Effector memory CD4-positive, alpha-beta T cell (primary cell): Measurements from ENCODE around the gene NRP2.

Source experiments
- DNase-seq, 3 donors: peaks; one replicate each; pipeline ENCODE4 v3.0.0-alpha.2; 2020
- H3K27ac ChIP-seq: 2 replicates; pipeline ENCODE4 v1.7.0; 2013; ENCODE audit warnings: mild to moderate bottlenecking, low read length, moderate library complexity; ENCODE audit not compliant: insufficient read depth, poor library complexity, severe bottlenecking
- H3K27me3 ChIP-seq: replicated peaks from 2 replicates; pipeline ENCODE4 v1.7.0; 2013; ENCODE audit warnings: mild to moderate bottlenecking, low read length; ENCODE audit not compliant: insufficient read depth, control insufficient read depth, poor library complexity, severe bottlenecking
- H3K36me3 ChIP-seq: 2 replicates; pipeline ENCODE4 v1.7.0; 2013; ENCODE audit warnings: mild to moderate bottlenecking, low read length, moderate library complexity; ENCODE audit not compliant: control insufficient read depth, insufficient read depth
- H3K4me1 ChIP-seq: 2 replicates; pipeline ENCODE4 v1.7.0; 2013; ENCODE audit warnings: low read length, mild to moderate bottlenecking; ENCODE audit not compliant: control insufficient read depth, insufficient read depth, poor library complexity, severe bottlenecking
- H3K4me3 ChIP-seq: 2 replicates; pipeline ENCODE4 v1.7.0; 2013; ENCODE audit warnings: low read length, low read depth, mild to moderate bottlenecking; ENCODE audit not compliant: insufficient read depth, poor library complexity, severe bottlenecking
- H3K9me3 ChIP-seq: 2 replicates; pipeline ENCODE4 v1.7.0; 2013; ENCODE audit warnings: mild to moderate bottlenecking, low read length, moderate library complexity; ENCODE audit not compliant: control insufficient read depth

NRP2 gene

DNA sequence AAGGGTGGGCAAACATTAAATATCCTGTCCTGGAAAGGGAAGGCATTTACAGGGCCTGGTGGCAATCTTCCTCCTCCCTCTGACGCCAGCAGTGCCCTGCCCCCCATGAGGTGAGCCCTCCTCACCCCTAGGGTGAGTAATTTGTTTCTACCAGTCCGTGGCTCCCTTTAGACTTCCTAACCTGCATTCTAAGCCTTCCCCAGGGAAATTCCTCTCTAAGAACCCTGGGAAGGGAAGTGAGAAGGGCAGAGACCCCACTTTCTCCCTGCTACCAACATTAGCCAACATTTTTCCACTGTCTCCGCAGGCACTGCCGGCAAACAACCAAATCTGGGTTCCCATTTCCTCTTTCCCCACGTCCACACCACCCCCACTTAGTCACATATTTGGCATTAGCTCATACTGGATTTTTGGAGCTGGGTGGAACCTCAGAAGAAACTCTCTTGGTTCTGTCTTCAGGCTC lies 69.3 kb downstream of the NRP2 start:
- Histone ChIP-seq H3K9me3 (no peaks in the 10 kb centered on the region), H3K36me3 (no peaks in the 10 kb centered on the region), H3K4me1 (no peaks in the 10 kb centered on the region), H3K4me3 (no peak overlapping the region), H3K27ac (no peak overlapping the region), H3K27me3 (no peaks in the 10 kb centered on the region)
- no peak for DNase-seq

DNA sequence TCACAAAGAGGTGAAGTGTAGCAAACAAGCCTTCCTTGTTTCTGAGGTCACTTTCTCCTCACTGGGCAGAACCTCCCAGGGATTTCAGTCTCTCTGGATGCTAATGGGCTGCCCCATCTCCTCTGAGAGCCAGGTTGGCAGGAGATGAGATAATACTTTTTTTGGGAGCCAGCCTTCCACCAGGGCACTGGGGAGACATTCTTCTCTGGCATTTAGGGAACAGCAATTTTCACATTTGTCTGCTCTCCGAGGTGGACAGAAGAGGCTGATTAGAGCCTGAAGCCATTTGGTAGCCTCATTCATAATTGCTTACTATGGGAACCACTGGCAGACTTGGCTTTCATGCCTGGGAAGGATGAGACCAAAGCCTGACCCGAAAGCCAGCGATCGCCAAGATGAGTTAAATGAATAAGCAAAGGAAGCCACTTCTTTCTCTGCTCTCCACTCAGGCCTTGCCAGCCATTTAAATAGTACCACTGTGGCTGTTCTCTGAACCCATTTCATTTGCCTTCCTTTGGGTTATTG lies 70.1 kb downstream of the NRP2 start:
- no peaks in the 10 kb centered on the region for H3K9me3 ChIP-seq

DNA sequence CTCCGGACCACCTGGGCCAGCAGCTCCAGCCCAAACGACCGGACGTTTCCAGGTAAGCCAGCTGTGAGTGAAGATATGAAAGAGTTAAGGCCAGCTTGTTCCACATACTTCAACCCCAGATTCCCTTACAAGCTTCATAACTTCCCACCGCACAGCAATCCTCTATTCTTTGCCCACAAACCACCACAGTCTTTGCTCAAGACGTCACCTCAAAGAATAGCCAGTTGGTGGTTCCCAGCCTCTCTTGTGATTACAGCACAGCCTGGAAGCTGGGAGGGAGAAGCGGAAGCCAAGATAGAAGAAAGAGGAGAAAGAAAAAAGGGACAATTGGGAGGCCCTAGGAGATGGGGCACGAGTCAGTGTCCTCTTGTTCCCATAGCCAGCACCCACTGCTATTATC lies 70.6 kb downstream of the NRP2 start:
- DNase-seq = no peak
- Histone ChIP-seq H3K9me3 (no peaks in the 10 kb centered on the region), H3K4me1 (no peaks in the 10 kb centered on the region), H3K27ac (no peak overlapping the region), H3K36me3 (no peaks in the 10 kb centered on the region), H3K27me3 (no peaks in the 10 kb centered on the region), H3K4me3 (no peak overlapping the region)

More for the DNA sequence above, 70.1 kb downstream of the NRP2 start:
- Histone ChIP-seq H3K4me1 (no peaks in the 10 kb centered on the region), H3K27me3 (no peaks in the 10 kb centered on the region), H3K27ac (no peak overlapping the region), H3K4me3 (no peak overlapping the region), H3K36me3 (no peaks in the 10 kb centered on the region)
- no peak for DNase-seq

DNA sequence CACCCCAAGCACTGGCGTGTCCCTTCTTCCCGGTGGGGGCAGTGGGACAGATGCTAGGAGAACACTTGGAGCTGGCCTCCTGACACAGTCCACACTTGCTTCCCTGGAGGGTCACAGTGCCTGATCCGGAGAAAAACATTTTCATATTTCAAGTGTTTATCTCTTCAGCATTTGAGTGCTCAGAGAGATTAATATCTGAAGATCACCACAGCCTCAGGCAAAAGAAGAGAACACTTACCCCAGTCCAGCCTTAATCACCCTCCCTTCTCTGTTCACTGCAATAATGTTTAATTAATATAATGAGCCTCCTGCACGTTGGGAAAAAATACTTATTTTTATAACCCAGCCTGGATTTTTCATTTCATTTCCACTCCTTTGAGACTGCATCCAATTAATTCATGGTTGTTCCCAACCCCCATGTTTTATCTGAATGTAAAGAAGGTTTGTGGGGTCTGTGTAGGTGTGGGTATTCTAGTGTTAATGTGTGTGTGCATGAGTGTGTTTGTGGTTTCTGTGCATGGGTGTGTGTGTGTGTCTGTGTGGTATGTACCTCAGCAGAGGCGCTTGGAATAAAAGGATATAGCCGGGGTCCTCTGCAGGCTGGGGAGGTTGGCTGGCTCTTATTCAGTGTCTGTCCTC lies 72.1 kb downstream of the NRP2 start:
- Histone ChIP-seq H3K4me3 (no peak overlapping the region), H3K9me3 (no peaks in the 10 kb centered on the region), H3K27ac (no peak overlapping the region), H3K4me1 (no peaks in the 10 kb centered on the region), H3K27me3 (no peaks in the 10 kb centered on the region), H3K36me3 (no peaks in the 10 kb centered on the region)
- DNase-seq = no peak

DNA sequence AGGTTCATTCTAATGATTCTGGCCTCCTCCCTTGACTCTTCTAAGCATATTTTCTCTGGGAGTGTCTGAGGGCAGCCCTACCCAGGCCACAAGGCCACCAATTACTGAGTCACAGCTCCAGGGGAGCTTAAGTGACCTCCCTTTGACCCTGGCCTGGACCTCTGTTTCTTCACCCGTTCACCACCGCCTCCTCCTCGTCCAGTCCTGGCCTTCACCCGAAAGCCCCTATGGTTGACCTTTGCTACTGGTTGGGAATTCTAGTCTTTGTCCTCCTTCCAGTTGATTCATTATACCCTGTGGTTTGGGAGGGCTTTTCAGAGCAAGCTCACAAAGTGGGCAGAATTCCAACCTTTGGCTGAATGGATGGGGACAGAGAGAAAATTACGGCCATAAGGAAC lies 72.6 kb downstream of the NRP2 start:
- H3K27me3 ChIP-seq = no peaks in the 10 kb centered on the region
- no peak for DNase-seq
- no peaks in the 10 kb centered on the region for H3K36me3 ChIP-seq
- H3K9me3 ChIP-seq = no peaks in the 10 kb centered on the region
- no peak overlapping the region for H3K27ac ChIP-seq
- no peaks in the 10 kb centered on the region for H3K4me1 ChIP-seq
- H3K4me3 ChIP-seq = no peak overlapping the region

DNA sequence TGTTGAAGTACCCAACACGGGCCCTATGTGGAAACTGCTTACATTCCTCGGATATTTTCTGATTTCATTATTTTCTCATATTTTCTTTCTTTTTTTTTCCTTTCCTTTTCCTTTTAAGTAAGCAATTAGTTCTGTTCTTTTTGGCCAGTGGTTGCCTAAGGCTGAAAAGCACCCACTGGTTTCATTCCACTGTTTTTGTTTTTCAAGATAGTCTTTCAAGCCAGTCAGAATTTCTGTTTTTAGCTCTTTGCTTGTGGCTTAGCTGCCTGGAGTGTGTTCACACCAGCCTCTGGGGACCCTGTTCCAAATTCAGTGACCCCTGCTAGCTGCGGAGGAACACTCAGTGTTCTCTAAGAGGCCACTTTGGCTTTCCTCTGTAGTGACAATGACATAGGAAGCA lies 73.6 kb downstream of the NRP2 start:
- H3K4me1 ChIP-seq = no peaks in the 10 kb centered on the region
- no peak overlapping the region for H3K27ac ChIP-seq
- no peaks in the 10 kb centered on the region for H3K9me3 ChIP-seq
- no peak overlapping the region for H3K4me3 ChIP-seq
- no peak for DNase-seq
- H3K36me3 ChIP-seq = no peaks in the 10 kb centered on the region
- H3K27me3 ChIP-seq = no peaks in the 10 kb centered on the region

DNA sequence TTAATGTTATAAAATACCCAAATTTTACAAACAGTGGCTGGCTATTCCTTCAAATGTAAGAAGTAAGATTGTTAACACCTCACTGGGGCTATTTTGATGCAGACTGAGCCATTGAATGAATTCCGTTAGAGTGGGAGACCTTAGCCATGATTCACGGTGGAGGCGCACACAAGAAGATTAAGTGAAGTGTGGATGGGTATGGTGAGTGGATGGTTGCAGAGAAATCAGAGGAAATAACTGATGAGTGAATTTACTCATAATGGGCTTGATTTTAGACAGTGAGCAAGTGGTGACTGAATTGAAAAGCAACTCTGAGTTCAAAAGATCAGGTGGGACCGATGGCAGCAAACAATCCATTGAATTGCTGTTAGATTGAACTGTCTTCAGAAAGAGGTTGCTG lies 75.0 kb downstream of the NRP2 start:
- H3K27ac ChIP-seq = no peak overlapping the region
- no peaks in the 10 kb centered on the region for H3K27me3 ChIP-seq
- H3K9me3 ChIP-seq = no peaks in the 10 kb centered on the region
- no peaks in the 10 kb centered on the region for H3K36me3 ChIP-seq
- no peaks in the 10 kb centered on the region for H3K4me1 ChIP-seq
- DNase-seq = no peak
- H3K4me3 ChIP-seq = no peak overlapping the region

DNA sequence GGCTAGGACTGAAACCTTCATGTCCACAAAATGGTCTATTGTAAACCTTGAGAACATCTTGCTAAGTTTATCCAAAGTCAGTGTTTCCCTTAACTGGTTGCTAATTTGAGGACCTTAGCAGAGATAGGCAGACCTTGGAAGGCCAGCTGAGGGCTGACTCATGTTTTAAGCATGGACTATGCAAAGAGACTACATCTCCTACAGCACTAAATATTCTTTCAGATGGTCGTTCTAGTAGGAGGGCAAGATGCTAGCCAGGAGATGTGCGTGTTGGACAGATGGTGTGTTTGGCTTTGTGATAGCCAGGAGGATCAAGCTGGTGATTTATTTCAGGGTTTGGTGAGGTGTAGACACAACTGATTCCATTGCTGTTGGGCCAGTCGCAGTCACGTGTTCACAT lies 75.8 kb downstream of the NRP2 start:
- Histone ChIP-seq H3K36me3 (no peaks in the 10 kb centered on the region), H3K27ac (no peak overlapping the region), H3K27me3 (no peaks in the 10 kb centered on the region), H3K4me3 (no peak overlapping the region), H3K4me1 (no peaks in the 10 kb centered on the region), H3K9me3 (no peaks in the 10 kb centered on the region)
- DNase-seq = no peak

DNA sequence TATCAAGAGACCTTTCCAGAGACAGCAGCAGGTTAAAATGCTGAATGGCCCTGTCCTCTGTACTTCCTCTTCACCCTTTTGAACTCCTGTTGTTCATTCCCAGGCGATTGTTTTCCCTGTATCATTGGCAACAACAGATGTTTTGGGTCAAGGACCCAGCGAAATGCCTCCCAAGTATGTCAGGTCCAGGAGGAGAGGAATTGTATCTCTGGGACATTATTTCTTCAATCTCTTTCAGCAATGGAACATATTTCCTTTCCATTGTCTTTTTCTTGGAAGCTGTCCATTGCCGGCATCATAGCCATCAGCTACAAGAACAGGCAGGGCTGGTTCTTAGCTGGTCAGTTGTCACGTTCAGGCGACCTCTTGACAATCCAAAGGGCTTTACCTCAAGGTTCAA lies 76.2 kb downstream of the NRP2 start:
- H3K27ac ChIP-seq = no peak overlapping the region

DNA sequence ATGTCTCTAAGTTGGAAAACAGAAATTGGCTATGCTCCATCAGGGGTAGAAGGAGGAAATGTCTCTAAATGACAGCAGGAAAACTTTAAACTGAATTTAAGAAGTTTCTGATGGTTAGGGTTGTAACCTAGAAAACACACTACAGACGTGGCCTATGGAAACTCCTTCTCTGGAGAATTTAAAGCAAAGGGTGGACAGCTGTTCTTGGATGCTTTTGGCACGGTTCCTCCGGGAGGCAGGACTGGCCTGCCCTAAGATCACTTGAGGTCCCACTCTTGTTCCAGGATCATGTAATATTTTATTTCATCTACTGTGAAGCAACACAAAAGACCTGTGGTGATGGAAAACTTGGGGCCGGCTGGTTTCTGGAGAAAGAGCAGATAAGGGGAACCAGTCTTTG lies 77.0 kb downstream of the NRP2 start:
- H3K4me3 ChIP-seq = no peak overlapping the region
- no peaks in the 10 kb centered on the region for H3K4me1 ChIP-seq
- no peak overlapping the region for H3K27ac ChIP-seq
- H3K36me3 ChIP-seq = no peaks in the 10 kb centered on the region
- H3K9me3 ChIP-seq = no peaks in the 10 kb centered on the region
- DNase-seq = no peak
- H3K27me3 ChIP-seq = peaks cover 5% of the 10 kb centered on the region

More for the DNA sequence above, 76.2 kb downstream of the NRP2 start:
- no peak overlapping the region for H3K4me3 ChIP-seq
- no peaks in the 10 kb centered on the region for H3K4me1 ChIP-seq
- no peak for DNase-seq
- no peaks in the 10 kb centered on the region for H3K9me3 ChIP-seq
- no peaks in the 10 kb centered on the region for H3K36me3 ChIP-seq
- no peaks in the 10 kb centered on the region for H3K27me3 ChIP-seq
